A549 (cell line): Measurements from ENCODE around the gene PAM.

Source experiments
- CBX2 ChIP-seq: fragments of 200-600 bp; sonication (generic); IDR thresholded peaks from 2 replicates; pipeline ENCODE4 v1.6.1; 2016; ENCODE audit warnings: low read depth, mild to moderate bottlenecking, borderline replicate concordance
- EHF ChIP-seq: fragments of 250-450 bp; sonication (Bioruptor Pico); IDR thresholded peaks from 2 replicates; pipeline ENCODE4 v1.5.0; 2020; ENCODE audit warnings: mild to moderate bottlenecking
- ELK1 ChIP-seq: fragments of 150-350 bp; IDR thresholded peaks from 2 replicates; pipeline ENCODE4 v1.6.1; 2014; ENCODE audit warnings: low read depth, mild to moderate bottlenecking, low read length
- EP300 ChIP-seq, 2 experiments: fragments of >200 bp; sonication (Bioruptor Twin); formaldehyde crosslinking; IDR thresholded peaks; 2 replicates in 1 of 2; 3 replicates in 1 of 2; pipeline ENCODE4 v1.6.1; 2016 to 2017
- JUN ChIP-seq, 2 experiments: fragments of >200 bp; sonication (Bioruptor Twin); formaldehyde crosslinking; IDR thresholded peaks; 2 replicates in 1 of 2; 3 replicates in 1 of 2; pipeline ENCODE4 v1.6.1; 2016 to 2017
- JUNB ChIP-seq: fragments of >200 bp; sonication (Bioruptor Twin); formaldehyde crosslinking; IDR thresholded peaks from 2 replicates; pipeline ENCODE4 v1.6.1; 2016
- NR3C1 ChIP-seq: fragments of >200 bp; sonication (Bioruptor Twin); formaldehyde crosslinking; IDR thresholded peaks from 3 replicates; pipeline ENCODE4 v1.6.1; 2017
- POLR2A ChIP-seq: IDR thresholded peaks from 2 replicates; pipeline ENCODE4 v1.6.1; 2012; ENCODE audit warnings: mild to moderate bottlenecking, low read length
- RFX5 ChIP-seq: fragments of 450-650 bp; IDR thresholded peaks from 2 replicates; pipeline ENCODE4 v1.7.1; 2014; ENCODE audit warnings: antibody characterized with exemption, mild to moderate bottlenecking, moderate library complexity
- TF ChIP-seq, protein P1 (sequence below): fragments of >200 bp; sonication (Bioruptor Twin); formaldehyde crosslinking; IDR thresholded peaks from 3 replicates; pipeline ENCODE4 v1.5.1; 2016

GRCh38 chr5:102777099-102777498 is 22.0 kb downstream of the PAM start:
- TF ChIP-seq, protein P1, sequence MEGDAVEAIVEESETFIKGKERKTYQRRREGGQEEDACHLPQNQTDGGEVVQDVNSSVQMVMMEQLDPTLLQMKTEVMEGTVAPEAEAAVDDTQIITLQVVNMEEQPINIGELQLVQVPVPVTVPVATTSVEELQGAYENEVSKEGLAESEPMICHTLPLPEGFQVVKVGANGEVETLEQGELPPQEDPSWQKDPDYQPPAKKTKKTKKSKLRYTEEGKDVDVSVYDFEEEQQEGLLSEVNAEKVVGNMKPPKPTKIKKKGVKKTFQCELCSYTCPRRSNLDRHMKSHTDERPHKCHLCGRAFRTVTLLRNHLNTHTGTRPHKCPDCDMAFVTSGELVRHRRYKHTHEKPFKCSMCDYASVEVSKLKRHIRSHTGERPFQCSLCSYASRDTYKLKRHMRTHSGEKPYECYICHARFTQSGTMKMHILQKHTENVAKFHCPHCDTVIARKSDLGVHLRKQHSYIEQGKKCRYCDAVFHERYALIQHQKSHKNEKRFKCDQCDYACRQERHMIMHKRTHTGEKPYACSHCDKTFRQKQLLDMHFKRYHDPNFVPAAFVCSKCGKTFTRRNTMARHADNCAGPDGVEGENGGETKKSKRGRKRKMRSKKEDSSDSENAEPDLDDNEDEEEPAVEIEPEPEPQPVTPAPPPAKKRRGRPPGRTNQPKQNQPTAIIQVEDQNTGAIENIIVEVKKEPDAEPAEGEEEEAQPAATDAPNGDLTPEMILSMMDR: no peak
- no peak for TF ChIP-seq EP300 (IDR thresholded peaks at IDR 0.05)
- TF ChIP-seq POLR2A: no peak
- no peak for TF ChIP-seq JUN (IDR thresholded peaks at IDR 0.05)
- TF ChIP-seq ELK1: no peak
- no peak for TF ChIP-seq EHF (CRISPR knock-in tag)
- no peak for TF ChIP-seq CBX2
- no peak for TF ChIP-seq RFX5
- no peak for TF ChIP-seq JUNB
- TF ChIP-seq NR3C1: no peak
